HEK293 (cell line): ENCODE results near the gene TRIM65.

ENCODE experiments used
- CTCF ChIA-PET: fragments of 350-600 bp; formaldehyde crosslinking; extraction: SDS; loops from one replicate; lab custom pipeline; 2021; ENCODE audit warnings: antibody characterized with exemption; lab: Yijun Ruan, JAX
- POLR2A ChIA-PET: fragments of 300-600 bp; formaldehyde crosslinking; extraction: SDS; loops from one replicate; lab custom pipeline; 2020; ENCODE audit warnings: antibody characterized with exemption, inconsistent platforms; lab: Yijun Ruan, JAX
- H3K27ac ChIP-seq: fragments of 200-500 bp; sonication (Bioruptor generic); 2 replicates; pipeline ENCODE4 v1.5.1; 2014; ENCODE audit warnings: low read depth, low read length, control low read depth, inconsistent platforms; ENCODE audit errors: extremely low read depth
- H3K36me3 ChIP-seq, 2 experiments: fragments of 200-500 bp in 1 of 2; sonication (Bioruptor generic) in 1 of 2; 1 replicate in 1 of 2; 2 replicates in 1 of 2; pipeline ENCODE4 v1.5.1; 2014 to 2017; ENCODE audit warnings: inconsistent platforms in 2 of 2, low read length in 2 of 2; ENCODE audit not compliant: control insufficient read depth in 2 of 2, insufficient read depth in 1 of 2
- H3K4me1 ChIP-seq: fragments of 200-500 bp; sonication (Bioruptor generic); 2 replicates; pipeline ENCODE4 v1.5.1; 2014; ENCODE audit warnings: mild to moderate bottlenecking, low read length, inconsistent platforms; ENCODE audit not compliant: control insufficient read depth, insufficient read depth
- H3K4me3 ChIP-seq: 2 replicates; pipeline ENCODE4 v1.5.1; 2011; ENCODE audit warnings: low read depth, mild to moderate bottlenecking, control low read depth, low read length, moderate library complexity
- H3K9me3 ChIP-seq: fragments of 200-500 bp; sonication (Bioruptor generic); 2 replicates; pipeline ENCODE4 v1.5.1; 2014; ENCODE audit warnings: low read depth, low read length, inconsistent platforms; ENCODE audit not compliant: control insufficient read depth, insufficient read depth
- ELK4 ChIP-seq: IDR thresholded peaks from 2 replicates; pipeline ENCODE4 v1.6.1; 2011; ENCODE audit warnings: mild to moderate bottlenecking, low read depth, low read length, borderline replicate concordance
- KLF1 ChIP-seq: fragments of 450-650 bp; formaldehyde crosslinking; IDR thresholded peaks from 2 replicates; pipeline ENCODE4 v1.5.1; 2016; ENCODE audit warnings: missing biosample characterization, missing genetic modification characterization
- KLF17 ChIP-seq: fragments of 450-650 bp; formaldehyde crosslinking; IDR thresholded peaks from 2 replicates; pipeline ENCODE4 v1.5.1; 2016; ENCODE audit warnings: missing biosample characterization, missing genetic modification characterization
- PRDM2 ChIP-seq: fragments of 450-650 bp; formaldehyde crosslinking; IDR thresholded peaks from 2 replicates; pipeline ENCODE4 v1.5.1; 2016; ENCODE audit warnings: missing biosample characterization, missing genetic modification characterization, borderline replicate concordance
- REPIN1 ChIP-seq: fragments of 450-650 bp; formaldehyde crosslinking; IDR thresholded peaks from 2 replicates; pipeline ENCODE4 v1.5.1; 2017; ENCODE audit warnings: missing biosample characterization, missing genetic modification characterization, low read depth
- SETDB1 ChIP-seq: IDR thresholded peaks from one replicate; pipeline ENCODE4 v1.6.1; 2017; ENCODE audit warnings: mild to moderate bottlenecking, low read length, moderate library complexity, mixed read lengths; ENCODE audit not compliant: insufficient read length
- ZBTB48 ChIP-seq: fragments of 450-650 bp; formaldehyde crosslinking; IDR thresholded peaks from 2 replicates; pipeline ENCODE4 v1.5.1; 2016; ENCODE audit warnings: missing biosample characterization, missing genetic modification characterization
- ZNF19 ChIP-seq: fragments of 450-650 bp; formaldehyde crosslinking; IDR thresholded peaks from 2 replicates; pipeline ENCODE4; 2016; ENCODE audit warnings: missing biosample characterization, missing genetic modification characterization, low read depth
- ZNF266 ChIP-seq: fragments of 450-650 bp; formaldehyde crosslinking; IDR thresholded peaks from 2 replicates; pipeline ENCODE4 v1.5.1; 2016; ENCODE audit warnings: missing biosample characterization, missing genetic modification characterization, low read depth
- ZNF274 ChIP-seq, 2 experiments: fragments of 200-500 bp in 1 of 2; fragments of 450-650 bp in 1 of 2; sonication (Bioruptor generic) in 1 of 2; formaldehyde crosslinking in 1 of 2; IDR thresholded peaks; 2 replicates each; pipeline versions ENCODE4 v1.5.1 to v1.6.1; 2014 to 2016; ENCODE audit warnings: borderline replicate concordance in 1 of 2, inconsistent platforms in 1 of 2, low read length in 1 of 2, missing biosample characterization in 1 of 2, missing genetic modification characterization in 1 of 2
- ZNF280C ChIP-seq: fragments of 450-650 bp; formaldehyde crosslinking; IDR thresholded peaks from 2 replicates; pipeline ENCODE4 v1.5.1; 2016; ENCODE audit warnings: missing biosample characterization, missing genetic modification characterization
- ZNF433 ChIP-seq: fragments of 450-650 bp; formaldehyde crosslinking; IDR thresholded peaks from 2 replicates; pipeline ENCODE4 v1.5.1; 2016; ENCODE audit warnings: missing biosample characterization, missing genetic modification characterization, low read depth
- ZNF560 ChIP-seq: fragments of 450-650 bp; formaldehyde crosslinking; IDR thresholded peaks from 2 replicates; pipeline ENCODE4 v1.5.1; 2017; ENCODE audit warnings: missing biosample characterization, missing genetic modification characterization, borderline replicate concordance
- ZNF664 ChIP-seq: fragments of 450-650 bp; formaldehyde crosslinking; IDR thresholded peaks from 2 replicates; pipeline ENCODE4 v1.5.1; 2016; ENCODE audit warnings: missing biosample characterization, missing genetic modification characterization

The TRIM65 gene

GRCh38 chr17:75847614-75848522 is 48.9 kb downstream of the TRIM65 start:
- no peak for TF ChIP-seq ZBTB48
- TF ChIP-seq ZNF280C: no peak
- no peak for TF ChIP-seq ZNF433
- TF ChIP-seq ZNF266: no peak
- TF ChIP-seq PRDM2 (tag by site-specific recombination): 0 out of 2 replicates have a peak, but pooled peaks have one; percentile 44
- TF ChIP-seq REPIN1 (tag by site-specific recombination): no peak
- Histone ChIP-seq H3K4me1 (no peaks in the 10 kb centered on the region; the same call in 1 of the 2 replicates), H3K36me3 (peaks cover 7 to 58% of the 10 kb centered on the region in 2 experiments)

GRCh38 chr17:75846692-75847613 is 49.8 kb downstream of the TRIM65 start:
- ChIA-PET CTCF (interaction anchor here (0.5 to 5.5 kb wide), 14 partner anchors 8 to 213 kb away, joined by 3 to 40 read pairs (median 7); partner anchors contain the start of genes TRIM47, UNK and WBP2), POLR2A (interaction anchor here (0.9 to 3.2 kb wide), 5 partner anchors 8 to 67 kb away, joined by 3 to 28 read pairs (median 5); partner anchors contain the start of gene WBP2)
- H3K4me3 ChIP-seq: no peak overlapping the region
- TF ChIP-seq ZNF274 (IDR thresholded peaks at IDR 0.05; ENCODE audit: low read length): no peak
- no peak for TF ChIP-seq ZNF274 (tag by site-specific recombination; IDR thresholded peaks at IDR 0.05; ENCODE audit: borderline replicate concordance)
- no peak for TF ChIP-seq ZNF19 (tag by site-specific recombination)
- no peak for TF ChIP-seq KLF1 (tag by site-specific recombination)
- no peak for TF ChIP-seq ZNF664 (tag by site-specific recombination)
- TF ChIP-seq KLF17 (tag by site-specific recombination): no peak
- no peak for TF ChIP-seq ZNF560 (tag by site-specific recombination)
- TF ChIP-seq ELK4: no peak
- TF ChIP-seq SETDB1: no peak
- no peaks in the 10 kb centered on the region for H3K9me3 ChIP-seq
- H3K27ac ChIP-seq: no peak overlapping the region
- H3K4me1 ChIP-seq: no peaks in the 10 kb centered on the region; the same call in 1 of the 2 replicates
- H3K36me3 ChIP-seq: peaks cover 7 to 58% of the 10 kb centered on the region in 2 experiments

More at GRCh38 chr17:75847614-75848522, 48.9 kb downstream of the TRIM65 start:
- ChIA-PET CTCF (interaction anchor here (0.6 to 5.5 kb wide), 25 partner anchors 10 to 630 kb away, joined by 3 to 40 read pairs (median 4); partner anchors contain the start of genes ACOX1, GALK1, TEN1 and TRIM47), POLR2A (interaction anchor here (1.3 to 3.2 kb wide), 2 partner anchors 7 to 68 kb away, joined by 6 to 28 read pairs; partner anchors contain the start of gene WBP2)
- Histone ChIP-seq H3K9me3 (no peaks in the 10 kb centered on the region), H3K27ac (no peak overlapping the region), H3K4me3 (no peak overlapping the region)
